ENCODE results near the gene SLC2A11.

GRCh38 chr22:23841736-23842445, 15.8 kb upstream of the SLC2A11 start:
- TF ChIP-seq CTCF (IDR thresholded peaks at IDR 0.05; ENCODE audit: insufficient read depth, low read length) = no peak
- TF ChIP-seq GABPA (IDR thresholded peaks at IDR 0.05; ENCODE audit: low read depth) = no peak
